GM21360 (cell line): ENCODE results near the gene PDE9A.
"Not testable (repeated sequence)": the region's sequence is repeated elsewhere in the genome, so short reads cannot be mapped to it uniquely, and the experiment has no call there.

Experiments used
- ATAC-seq: cut with Tn5 transposase; IDR thresholded peaks from one replicate; pipeline ENCODE4 v1.9.1; 2021; ENCODE audit warnings: mild to moderate bottlenecking, moderate library complexity; ENCODE audit not compliant: unreplicated experiment

The PDE9A gene

DNA sequence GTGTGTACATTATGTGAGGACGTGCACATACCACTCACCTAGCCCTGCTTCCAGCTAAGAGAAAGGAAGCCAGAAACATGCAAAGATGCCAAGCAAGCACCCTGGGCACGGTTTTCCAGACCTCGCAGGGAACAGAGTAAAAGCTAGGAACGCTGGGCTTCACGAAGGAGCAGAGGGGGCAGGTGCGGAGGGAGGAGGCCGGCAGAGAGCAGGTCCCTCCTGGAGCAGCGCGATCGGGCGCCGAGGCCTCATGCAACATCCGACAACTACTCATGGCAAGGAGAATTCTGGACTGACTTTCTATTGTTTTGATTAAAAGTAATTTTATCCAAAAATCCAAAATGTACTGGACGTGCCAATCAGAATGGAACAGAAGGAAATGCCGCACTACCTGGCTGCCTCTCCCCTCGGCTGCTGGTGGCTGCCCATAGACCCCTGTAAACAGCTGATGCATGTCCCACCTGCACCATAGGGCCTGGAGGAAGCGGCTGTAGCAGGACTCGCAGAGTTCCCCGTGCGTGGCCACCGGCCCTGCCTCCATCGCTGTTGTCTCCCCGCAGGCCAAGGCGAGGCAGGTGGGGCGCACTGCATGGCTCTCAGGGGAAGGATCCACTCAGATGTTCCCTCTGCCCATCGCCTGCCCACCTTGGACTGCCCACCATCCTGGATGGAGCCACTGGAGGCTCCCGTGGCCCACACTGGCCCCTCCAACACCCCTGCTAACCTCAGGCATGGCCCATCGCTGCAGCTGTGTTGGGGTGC is 132.4 kb downstream of the PDE9A start:
- ATAC-seq, result no peak

DNA sequence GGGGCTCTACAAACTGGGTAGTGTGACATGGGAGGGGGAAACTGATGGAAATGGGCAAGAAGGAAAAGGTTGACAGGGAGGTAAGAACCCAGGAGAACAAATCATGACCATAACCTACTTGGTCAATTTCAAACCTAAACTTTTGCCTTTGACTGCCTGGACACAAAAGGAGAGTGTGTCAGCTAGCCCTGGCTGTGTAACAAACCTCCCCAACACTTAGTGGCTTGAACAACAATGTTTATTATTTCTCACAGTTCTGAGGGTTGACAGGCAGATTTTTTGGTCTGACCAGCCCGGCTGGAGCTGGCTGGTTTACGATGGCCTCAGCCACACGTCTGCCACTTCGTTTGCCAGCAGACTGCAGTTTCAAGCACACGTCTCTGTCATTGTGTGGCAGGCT is 133.5 kb downstream of the PDE9A start:
- no peak for ATAC-seq

DNA sequence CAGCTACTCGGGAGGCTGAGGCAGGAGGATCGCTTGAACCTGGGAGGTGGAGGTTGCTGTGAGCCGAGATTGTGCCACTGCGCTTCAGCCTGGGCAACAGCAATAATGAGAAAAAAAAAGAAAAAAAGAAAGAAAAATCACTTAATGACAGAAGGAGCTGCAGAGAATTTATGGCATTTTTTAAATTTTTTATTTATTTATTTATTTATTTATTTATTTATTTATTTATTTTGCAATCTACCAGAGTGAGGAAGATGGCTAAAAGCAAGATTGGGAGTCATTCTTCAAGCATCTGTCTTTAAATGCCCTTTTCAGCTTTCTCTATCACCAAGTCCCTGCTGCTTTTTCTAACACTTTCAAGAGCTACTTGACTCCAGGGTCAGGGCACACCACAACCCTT is 134.2 kb downstream of the PDE9A start:
- ATAC-seq, result no peak

DNA sequence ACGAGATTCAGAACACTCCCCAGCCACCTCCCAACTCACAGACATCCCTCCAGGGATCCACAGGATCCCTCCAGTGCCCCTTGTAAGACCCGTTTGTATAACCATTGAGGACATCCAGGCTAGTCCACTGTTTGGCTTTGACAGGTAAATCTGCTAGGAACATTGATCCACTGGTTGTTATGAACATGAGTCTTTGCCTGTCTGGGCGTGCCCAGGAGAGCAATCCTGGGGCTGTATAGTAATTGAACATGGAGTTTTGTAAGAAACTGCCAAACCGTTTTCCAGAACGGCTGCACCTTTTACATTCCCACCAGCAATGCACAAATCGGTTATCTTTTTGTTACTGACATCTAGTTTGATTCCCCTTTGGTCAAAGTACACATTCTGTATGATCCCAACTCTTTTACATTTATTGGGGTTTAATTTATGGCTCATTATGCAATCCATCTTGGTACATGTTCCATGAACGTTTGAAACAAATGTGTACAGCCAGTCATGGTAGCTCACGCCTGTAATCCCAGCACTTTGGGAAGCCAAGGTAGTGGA is 137.2 kb downstream of the PDE9A start:
- ATAC-seq, result no peak

DNA sequence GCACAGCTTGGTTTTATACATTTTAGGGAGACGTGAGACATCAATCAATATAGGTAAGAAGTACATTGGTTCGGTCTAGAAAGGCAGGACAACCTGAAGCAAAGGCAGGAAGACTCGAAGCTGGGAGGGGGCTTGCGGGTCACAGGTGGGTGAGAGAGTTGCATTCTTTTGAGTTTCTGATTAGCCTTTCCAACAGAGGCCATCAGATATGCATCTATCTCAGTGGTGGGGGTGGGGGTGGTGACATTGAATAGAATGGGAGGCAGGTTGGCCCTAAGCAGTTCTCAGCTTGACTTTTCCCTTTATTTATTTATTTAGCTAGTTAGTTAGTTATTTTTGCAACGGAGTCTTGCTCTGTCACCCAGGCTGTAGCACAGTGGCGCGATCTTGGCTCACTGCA is 140.4 kb downstream of the PDE9A start:
- no peak for ATAC-seq

DNA sequence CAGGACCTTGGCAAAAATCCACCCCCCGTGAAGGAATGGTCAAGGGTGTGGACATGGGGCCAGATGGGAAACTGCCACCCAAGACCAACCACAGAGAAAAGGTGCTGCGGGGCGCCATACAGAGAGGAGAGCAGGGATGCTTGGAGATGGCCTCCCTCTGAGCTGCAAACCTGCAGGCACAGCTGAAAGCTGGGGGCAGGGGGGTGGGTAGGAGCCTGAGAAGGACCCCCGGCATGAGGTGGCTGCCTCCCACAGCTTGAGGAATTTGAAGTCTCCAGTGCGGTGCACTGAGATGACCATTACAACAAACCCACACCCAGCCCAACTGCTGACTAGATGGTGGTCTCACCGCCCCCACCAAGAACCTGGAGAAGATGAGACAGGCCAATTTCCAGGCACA is 141.1 kb downstream of the PDE9A start:
- no peak for ATAC-seq

DNA sequence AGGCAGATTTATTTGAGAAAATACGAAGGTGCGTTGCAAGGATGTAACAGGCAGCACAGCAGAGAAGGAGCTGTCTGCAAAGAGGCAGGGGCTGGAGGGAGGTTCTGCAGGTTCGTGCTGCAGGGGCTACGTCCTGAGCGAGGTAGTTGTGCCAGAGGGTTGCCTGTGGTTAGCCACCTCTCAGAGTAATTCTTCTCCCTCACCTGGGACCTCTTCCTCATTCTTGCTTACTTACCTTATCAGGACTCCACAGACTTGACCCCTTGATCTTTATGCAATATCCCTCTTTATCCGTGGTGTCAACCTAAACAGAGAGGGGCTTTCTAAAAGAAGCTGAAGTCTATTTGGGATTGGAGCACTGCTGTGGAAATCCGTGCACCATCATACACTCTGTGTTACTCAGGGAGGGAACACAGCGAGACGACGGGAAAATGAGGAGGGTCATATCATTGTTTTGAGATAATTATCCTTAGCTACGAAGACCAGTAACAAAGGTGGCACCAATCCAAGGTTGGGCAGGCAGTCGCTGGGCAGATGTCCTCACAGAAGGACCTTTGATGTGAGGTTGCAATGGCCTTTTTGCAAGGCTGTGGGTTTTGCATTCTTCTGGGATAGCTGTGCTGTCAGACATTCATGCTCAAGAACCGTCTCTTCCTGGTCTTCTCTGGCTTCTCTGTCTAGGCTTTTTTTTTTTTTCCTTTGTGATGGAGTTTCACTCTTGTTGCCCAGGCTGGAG is 143.1 kb downstream of the PDE9A start:
- no peak for ATAC-seq

DNA sequence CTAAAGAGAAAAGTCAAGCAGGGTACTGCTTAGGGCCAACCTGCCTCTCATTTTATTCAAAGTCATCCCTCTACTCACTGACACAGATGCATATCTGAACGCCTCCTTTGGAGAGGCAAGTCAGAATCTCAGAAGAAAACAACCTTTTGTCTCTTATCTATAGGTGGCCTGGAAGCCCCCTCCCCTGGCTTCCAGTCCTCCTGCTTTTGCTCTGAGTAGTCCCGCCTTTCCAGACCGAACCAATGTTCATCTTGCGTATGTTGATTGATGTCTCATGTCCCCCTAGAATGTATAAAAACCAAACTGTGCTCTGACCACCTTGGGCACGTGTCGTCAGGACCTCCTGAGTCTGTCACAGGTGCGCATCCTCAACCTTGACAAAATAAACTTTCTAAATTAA is 144.1 kb downstream of the PDE9A start:
- no peak for ATAC-seq

DNA sequence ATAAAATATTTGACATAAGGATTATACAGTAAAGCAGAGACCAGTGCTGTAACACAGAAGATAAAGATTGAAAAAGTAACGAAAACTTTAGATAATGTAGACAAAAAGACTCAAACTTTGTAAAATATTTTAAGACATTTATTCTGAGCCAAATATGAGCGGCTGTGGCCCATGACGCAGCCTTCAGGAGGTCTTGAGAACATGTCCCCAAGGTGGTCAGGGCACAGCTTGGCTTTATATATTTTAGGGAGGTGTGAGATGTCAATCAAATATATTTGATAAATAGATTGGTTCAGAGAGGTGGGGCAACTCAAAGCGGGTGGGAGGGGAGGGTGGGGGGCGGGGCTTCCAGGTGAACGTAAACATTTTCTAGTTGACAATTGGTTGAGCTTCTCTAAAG is 144.7 kb downstream of the PDE9A start:
- ATAC-seq, result no peak

DNA sequence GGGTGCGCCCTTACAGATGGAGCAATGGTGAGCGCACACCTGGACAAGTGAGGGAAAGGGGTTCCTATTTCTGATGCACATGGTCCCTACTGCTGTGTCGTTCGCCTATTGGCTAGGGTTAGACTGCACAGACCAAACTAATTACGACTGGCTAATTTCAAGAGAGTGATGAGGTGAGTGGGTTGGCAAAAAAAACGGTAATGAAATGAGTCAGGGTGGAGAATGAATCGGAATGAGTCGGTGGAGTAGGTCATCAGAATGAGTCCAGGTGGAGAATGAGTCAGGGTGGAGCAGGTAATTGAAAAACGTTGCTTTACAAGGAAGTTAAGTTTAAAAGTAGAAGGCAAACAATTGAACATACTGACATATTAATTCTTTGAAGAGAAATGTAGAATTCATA is 146.1 kb downstream of the PDE9A start:
- no peak for ATAC-seq

DNA sequence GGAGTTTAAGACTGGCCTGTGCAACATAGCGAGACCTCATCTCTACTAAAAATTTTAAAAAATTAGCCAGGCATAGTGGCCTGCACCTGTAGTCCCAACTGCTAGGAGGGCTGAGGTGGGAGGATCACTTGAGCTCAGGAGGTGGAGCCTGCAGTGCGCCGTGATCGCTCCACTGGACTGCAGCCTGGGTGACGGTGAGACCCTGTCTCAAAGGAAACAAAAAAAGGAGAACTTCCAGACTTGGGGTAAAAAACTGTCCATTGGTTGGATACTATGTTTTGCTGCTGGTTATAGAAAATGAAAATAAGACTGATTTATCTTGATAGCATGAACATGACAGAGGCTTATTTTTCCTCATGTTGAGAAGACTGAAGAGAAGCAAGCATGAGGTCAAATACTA is 146.5 kb downstream of the PDE9A start:
- no peak for ATAC-seq

DNA sequence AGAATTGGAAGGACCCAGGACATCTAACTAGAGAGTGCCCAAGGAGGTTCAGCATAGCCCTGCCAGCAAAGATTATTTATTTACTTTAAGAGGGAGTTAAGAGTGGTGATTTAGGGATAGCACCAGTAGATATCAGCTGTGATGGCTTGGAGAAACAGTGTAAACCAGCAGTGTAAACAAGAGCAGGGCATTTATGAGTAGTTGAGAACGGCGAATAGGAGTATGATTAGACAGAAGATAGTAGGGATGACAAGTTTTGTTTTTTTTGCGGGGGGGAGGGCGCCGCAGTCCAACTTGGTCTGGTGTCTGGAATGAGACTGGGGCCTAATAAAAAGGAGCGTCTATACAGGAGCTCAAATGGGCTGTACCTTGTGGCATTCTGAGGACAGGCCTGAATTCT is 148.2 kb downstream of the PDE9A start:
- ATAC-seq, result not testable (repeated sequence)

DNA sequence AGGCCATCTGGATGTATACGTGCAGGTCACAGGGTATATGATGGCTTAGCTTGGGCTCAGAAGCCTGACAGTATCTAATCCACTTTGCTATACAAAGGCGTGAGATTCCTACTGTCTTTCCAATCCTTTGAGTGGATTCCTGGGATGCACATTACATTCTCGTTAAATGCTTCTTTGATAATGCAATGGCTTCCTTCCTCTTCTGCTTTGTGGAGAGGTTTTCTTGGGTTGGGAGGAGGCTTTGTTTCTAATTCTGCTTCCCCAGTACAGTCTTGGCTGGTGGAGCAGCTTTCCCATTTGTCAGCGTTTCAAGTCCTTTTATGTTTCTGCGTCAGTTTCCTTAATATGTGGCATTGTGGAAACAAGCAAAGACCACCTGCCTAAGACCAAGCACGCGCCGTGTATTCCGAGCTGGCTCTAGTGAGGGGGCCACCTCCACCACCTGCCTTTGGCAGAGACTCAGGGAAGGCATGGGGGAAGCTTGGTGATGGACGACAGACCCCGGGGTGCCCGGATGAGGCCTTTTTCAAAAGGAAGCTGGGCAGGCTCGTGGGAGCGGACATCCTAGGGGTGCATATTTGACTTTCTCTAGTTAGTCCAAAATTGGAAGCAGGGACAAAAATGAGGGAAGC is 153.2 kb downstream of the PDE9A start:
- ATAC-seq, result no peak

DNA sequence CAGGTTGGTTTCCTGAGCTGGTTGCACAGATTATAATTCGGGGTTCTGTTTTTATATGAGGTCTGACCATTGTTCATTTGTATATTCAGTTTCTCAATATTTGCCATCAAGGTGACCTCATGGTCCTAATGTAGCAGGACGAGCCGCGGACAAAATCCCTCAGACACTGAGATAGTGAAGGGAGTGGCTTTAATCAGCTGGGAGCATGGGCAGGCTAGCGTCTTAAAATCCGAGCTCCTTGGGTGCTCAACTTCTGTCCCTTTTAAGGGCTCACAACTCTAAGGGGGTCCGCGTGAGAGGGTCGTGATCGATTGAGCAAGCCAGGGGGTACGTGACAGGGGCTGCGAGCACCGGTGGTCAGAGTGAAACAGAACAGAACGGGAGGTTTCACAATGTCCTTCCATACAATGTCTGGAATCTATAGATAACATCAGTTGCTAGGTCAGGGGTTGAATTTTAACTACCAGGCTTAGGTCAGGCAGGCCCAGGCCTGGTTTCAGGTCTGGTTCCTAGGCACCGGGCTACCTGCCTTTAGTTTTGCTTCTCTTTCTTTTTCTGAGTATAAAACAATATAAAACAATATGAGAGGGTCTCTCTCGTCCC is 154.0 kb downstream of the PDE9A start:
- ATAC-seq, result not testable (repeated sequence)

DNA sequence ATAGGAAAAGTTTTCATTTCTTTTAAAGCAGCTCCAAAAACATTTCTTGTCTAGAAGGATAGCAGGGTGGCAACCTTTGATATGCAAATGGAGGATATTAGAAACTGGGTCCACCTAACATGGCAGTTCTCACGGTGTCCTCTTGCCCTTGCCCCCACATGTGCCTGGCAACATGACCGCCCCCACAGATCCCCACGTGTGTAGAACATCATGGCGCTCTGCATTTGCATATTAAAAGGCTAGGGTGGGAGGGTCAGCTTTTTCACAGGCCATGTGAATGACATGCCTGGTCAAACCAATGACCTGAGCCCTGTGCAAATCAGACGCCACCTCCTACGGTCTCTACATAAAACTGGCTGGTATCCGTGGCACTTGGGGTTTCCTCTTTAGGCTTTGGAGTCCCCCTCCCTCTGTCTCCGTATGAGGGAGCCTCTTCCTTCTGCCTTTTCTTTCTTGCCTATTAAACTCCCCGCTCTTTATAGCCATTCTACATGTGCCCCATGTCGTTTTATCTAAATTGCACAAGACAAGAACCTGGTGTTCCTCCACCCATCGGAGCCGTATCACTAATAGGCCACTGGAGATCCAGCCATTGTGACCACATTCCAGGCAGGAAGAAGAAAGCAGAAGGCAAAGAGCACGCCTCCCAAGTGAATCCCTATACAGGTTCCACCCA is 154.7 kb downstream of the PDE9A start:
- no peak for ATAC-seq

DNA sequence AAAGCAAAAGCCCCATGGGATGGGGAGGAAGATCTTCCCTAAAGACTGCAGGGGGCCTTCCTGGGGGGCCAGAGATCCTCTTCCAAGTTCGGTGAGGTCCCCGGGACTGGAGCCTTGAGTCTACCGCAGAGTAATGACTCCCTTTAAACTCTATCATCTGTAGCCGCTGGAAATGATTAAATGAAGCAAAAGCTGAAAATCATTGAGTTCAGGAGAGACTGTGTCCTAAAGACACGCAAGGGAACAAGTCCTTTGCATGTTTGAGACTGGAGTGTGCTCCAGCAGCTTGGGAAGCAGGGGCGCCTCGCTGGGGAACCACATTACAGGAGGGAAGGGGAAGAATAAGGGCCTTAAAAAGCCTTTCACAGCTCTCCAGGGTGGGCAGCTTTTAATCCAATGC is 155.8 kb downstream of the PDE9A start:
- ATAC-seq, result no peak

DNA sequence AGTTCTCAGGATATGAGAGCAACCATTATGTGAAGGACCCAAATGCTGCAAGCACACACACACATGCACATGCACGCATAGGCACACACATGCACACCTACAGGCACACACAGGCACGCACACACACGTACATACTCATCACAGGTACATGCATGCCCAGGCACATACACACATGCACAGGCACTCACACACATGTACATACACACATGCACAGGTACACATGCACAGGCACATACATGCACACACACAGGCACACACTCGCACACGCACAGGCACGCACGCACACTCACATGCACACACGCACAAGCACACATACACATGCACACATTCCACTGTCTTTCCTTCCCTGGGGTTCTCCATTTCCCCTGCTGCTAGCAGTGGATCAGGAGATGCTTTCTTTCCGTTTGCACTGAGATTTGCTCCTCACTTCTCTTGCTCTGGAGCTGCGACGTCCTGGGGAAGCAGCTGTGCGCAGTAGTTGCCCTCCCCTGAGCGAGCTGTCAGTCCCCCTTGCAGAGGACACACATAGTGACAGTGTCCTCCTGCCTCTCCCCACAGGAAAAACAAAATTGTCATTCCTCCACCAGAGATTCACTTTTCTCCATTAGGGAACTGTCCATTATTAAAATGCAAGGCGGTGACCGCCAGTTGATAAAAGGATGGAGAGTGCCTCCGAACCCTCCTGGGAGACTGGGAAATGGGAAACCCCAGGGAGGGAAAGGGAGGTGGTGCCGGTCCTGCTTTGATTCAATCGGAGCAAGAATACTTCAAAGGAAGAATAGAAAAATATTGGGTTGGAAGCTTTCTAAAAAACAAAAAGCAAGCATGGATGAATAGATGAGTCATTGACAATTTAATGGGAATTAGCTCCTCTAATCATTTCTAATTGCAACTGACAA is 156.4 kb downstream of the PDE9A start:
- ATAC-seq, result no peak

DNA sequence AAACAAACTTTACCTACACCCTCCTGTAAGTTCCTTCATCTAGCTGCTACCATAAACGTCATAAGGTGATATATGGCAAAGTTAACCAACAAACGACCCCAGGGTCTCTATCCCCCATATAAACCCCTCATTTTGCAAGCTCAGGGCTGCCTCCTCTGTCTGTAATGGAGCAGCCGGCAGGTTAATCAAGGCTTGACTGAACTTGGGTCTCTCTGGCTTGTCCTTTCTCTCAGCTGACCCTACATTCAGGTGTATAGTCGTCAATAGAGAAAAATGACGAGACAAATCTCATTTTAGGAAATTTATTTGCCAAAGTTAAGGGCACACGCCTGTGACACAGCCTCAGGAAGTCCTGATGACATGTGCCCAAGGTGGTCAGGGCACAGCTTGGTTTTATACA is 158.5 kb downstream of the PDE9A start:
- no peak for ATAC-seq

DNA sequence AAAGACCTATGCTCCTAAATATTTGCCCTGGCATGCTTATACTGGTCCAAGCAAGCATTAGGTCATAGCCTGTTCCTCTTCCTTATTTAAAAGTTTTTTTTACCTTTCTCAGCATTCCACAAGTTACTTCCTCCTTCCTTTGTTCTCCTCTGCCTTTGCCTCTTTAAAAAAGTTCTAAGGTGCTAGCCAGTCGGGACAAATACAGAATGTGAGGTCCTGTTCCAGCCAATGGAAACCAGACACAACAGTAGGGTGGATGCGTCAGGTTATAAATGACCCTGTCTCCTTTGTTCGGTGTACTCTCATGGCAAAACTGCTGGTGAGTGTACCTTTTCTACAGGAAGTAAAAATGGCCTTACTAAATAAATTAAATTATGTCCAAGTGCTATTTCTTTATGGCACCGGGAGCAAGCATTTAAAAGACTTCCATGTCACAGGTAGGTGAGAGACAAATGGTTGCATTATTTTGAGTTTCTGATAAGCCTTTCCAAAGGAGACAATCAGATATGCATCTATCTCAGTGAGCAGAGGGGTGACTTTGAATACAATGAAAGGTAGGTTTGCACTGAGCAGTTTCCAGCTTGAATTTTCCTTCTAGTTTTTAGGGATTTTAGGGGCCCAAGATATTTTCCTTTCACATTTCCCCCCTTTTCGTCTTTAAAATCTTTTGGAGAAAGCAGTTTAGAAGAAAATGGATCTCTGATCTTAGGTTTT is 159.3 kb downstream of the PDE9A start:
- ATAC-seq, result not testable (repeated sequence)
